Prostate gland (tissue), 2 donors: ENCODE data around the gene BRF1. TPM values are rescaled to one million over a fixed set of nuclear protein-coding genes. Genes with fewer than 3 reads are reported as not detected.

Experiments used
- DNase-seq: peaks from one replicate; pipeline ENCODE4 v3.0.0-alpha.2; 2019; ENCODE audit warnings: low spot score
- H3K27ac ChIP-seq, 2 donors: fragments of 200-600 bp; sonication (generic); 2 replicates each; pipeline ENCODE4 v1.5.1; 2017 to 2019
- H3K27me3 ChIP-seq: fragments of 200-600 bp; sonication (generic); replicated peaks from 2 replicates; pipeline ENCODE4 v1.5.1; 2019; ENCODE audit not compliant: insufficient read depth
- H3K36me3 ChIP-seq, 2 donors: fragments of 200-600 bp; sonication (generic); 1 replicate in 1 of 2; 2 replicates in 1 of 2; pipeline versions ENCODE4 v1.5.1 to v1.8.1; 2017 to 2019
- H3K4me1 ChIP-seq: fragments of 200-600 bp; sonication (generic); replicated peaks from 2 replicates; pipeline ENCODE4 v1.5.1; 2019
- H3K4me3 ChIP-seq, 2 donors: fragments of 200-600 bp; sonication (generic); 2 replicates each; pipeline ENCODE4 v1.5.1; 2017 to 2019
- H3K9me3 ChIP-seq: fragments of 200-600 bp; sonication (generic); 2 replicates; pipeline ENCODE4 v1.5.1; 2017
- POLR2A ChIP-seq: fragments of 450-650 bp; IDR thresholded peaks from one replicate; pipeline ENCODE4 v1.6.1; 2016; ENCODE audit warnings: antibody characterized with exemption, mild to moderate bottlenecking
- POLR2AphosphoS5 ChIP-seq: sonication (generic); formaldehyde crosslinking; IDR thresholded peaks from one replicate; pipeline ENCODE4 v1.6.1; 2017; ENCODE audit warnings: antibody characterized with exemption
- WGBS: methylation state at CpG from one replicate; pipeline ENCODE4 v1.1.5; 2018; 5-methylcytosine and 5-hydroxymethylcytosine counted together
- intact Hi-C: fragments of 100-400 bp; cut with DNase I; formaldehyde crosslinking; loops from one replicate; pipeline ENCODE4 v1.14.2; 2022
- total RNA-seq, 2 donors: library from RNA; depleted of rRNA; stranded (reverse); fragments of >200 nt; gene quantifications; one replicate each; pipeline ENCODE4 v1.1.0, GENCODE V29; 2016
- TF ChIP-seq, protein P1 (sequence below), 4 experiments: fragments of 200-600 bp in 2 of 4; fragments of 450-650 bp in 2 of 4; sonication (generic) in 2 of 4; IDR thresholded peaks; 1 replicate in 3 of 4; 2 replicates in 1 of 4; pipeline ENCODE4 v1.5.1; 2016 to 2019; ENCODE audit warnings: antibody characterized with exemption in 4 of 4, mild to moderate bottlenecking in 2 of 4, moderate library complexity in 2 of 4

Gene BRF1
- total RNA-seq, 2 donors from 2014 or later, result 64.9 to 88.9 TPM

DNA sequence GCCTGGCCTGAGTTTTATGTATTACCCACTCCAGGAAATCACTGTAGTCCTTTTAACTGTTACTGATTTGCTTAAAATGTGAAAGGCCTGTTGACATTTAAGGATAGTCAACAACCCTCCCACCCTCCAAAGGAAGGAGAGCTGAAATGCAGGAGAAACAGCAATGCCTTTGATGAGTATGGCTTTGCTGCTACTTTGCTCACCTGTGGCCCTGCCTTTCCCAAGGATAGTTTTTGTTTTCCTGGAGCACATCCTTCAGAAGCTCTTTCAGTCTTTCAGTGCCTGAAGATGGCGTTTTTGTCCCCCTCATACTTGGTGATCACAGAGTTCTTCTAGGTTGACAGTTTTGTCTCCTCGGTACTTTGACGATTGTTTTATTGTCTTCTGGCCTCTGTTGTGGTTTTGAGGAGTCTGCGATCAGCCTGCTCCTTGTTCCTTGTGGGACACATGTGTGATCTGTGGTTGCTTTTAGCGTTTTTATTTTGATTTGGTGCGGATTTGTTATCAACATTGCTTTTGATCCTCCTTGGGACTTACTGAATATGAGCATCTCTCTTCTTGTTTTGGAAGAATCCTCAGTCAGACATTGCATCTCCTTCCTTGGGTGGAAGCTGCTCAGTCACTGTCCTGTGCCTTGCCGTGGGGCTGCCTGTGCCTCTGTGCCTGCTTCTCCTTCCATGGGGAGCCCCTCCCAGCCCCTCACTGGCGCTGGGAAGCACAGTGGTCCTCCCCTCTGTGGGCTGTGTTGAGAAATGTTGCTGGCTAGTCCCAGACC lies 31.0 kb upstream of the BRF1 start:
- H3K4me1 ChIP-seq, result no peaks in the 10 kb centered on the region
- no peak overlapping the region for H3K4me3 ChIP-seq
- no peaks in the 10 kb centered on the region for H3K27me3 ChIP-seq
- TF ChIP-seq POLR2A (no peak), POLR2AphosphoS5 (no peak)
- TF ChIP-seq, protein P1, sequence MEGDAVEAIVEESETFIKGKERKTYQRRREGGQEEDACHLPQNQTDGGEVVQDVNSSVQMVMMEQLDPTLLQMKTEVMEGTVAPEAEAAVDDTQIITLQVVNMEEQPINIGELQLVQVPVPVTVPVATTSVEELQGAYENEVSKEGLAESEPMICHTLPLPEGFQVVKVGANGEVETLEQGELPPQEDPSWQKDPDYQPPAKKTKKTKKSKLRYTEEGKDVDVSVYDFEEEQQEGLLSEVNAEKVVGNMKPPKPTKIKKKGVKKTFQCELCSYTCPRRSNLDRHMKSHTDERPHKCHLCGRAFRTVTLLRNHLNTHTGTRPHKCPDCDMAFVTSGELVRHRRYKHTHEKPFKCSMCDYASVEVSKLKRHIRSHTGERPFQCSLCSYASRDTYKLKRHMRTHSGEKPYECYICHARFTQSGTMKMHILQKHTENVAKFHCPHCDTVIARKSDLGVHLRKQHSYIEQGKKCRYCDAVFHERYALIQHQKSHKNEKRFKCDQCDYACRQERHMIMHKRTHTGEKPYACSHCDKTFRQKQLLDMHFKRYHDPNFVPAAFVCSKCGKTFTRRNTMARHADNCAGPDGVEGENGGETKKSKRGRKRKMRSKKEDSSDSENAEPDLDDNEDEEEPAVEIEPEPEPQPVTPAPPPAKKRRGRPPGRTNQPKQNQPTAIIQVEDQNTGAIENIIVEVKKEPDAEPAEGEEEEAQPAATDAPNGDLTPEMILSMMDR (IDR thresholded peaks at IDR 0.05), result no peak
- H3K27ac ChIP-seq, result no peak overlapping the region
- H3K9me3 ChIP-seq, result no peaks in the 10 kb centered on the region
- 66% methylated on average over 8 of the region's 8 CpGs for WGBS
- H3K36me3 ChIP-seq, result no peaks in the 10 kb centered on the region
- intact Hi-C loops, result no loop called here
- DNase-seq, result no peak

DNA sequence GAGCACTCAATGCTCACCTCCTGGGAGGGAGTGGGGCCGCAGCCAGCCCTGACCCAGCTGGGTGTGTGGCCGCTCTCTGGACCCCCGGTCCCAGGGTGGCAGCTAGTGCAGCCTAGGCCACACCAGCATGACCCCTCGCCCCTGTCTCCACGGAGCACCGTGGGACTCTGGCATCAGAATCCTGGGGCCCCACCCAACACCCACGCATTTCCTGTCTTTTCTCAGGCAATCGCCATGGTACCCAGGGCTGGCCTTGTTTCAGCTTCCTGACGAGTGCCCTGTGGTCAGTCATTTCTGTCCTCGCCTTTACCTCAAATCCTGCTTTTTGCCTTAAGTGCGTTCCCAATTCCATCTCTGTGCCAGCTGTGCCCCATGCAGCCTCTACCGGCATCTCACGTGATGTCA lies 29.7 kb upstream of the BRF1 start:
- 66% methylated on average over 13 of the region's 13 CpGs for WGBS
- DNase-seq, result no peak
- Histone ChIP-seq H3K36me3 (no peaks in the 10 kb centered on the region), H3K27me3 (no peaks in the 10 kb centered on the region), H3K27ac (no peak overlapping the region), H3K4me1 (no peaks in the 10 kb centered on the region), H3K9me3 (no peaks in the 10 kb centered on the region), H3K4me3 (no peak overlapping the region)
- TF ChIP-seq POLR2A (no peak), POLR2AphosphoS5 (no peak)
- TF ChIP-seq, protein P1 (IDR thresholded peaks at IDR 0.05), result no peak
- intact Hi-C loops, result no loop called here

DNA sequence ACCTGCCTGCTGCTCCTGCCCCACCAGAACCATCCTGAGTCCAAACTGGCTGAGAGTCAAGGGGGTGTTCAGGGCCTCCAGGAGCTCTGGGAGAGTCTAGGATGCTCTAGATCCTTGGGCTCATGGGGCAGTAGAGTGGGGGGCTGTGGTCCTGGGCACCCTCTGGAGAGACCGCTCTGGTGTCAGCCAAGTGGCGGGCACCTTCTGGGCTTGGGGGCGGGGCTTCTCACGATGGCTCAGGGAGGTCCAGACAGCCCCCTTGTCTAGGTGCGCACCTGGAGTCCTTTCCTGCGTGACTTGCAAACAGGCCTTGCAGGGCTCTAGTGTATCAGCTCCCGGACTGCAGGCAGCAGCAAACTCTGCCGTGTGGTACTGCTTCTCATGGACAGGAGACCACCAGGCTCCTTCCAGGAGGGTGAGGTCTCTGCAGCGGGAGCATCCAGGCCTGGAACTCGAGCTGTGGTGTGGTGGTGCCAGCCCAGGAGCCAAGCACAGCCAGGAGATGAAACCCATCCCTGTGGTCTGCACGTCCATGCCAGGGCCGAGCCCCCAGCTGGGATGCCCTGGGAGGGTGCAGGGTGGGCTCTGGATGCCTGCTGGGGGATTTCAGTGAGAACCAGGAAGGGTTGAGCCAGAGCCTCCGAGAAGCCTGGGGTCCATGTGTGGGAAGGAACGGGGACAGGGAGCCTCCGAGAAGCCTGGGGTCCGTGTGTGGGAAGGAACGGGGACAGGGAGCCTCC lies 28.8 kb upstream of the BRF1 start:
- H3K4me1 ChIP-seq, result no peaks in the 10 kb centered on the region
- no peak for DNase-seq
- WGBS, result 86% methylated on average over 17 of the region's 17 CpGs
- no peaks in the 10 kb centered on the region for H3K27me3 ChIP-seq
- H3K9me3 ChIP-seq, result no peaks in the 10 kb centered on the region
- no peak for TF ChIP-seq POLR2A
- TF ChIP-seq POLR2AphosphoS5, result no peak
- TF ChIP-seq, protein P1 (IDR thresholded peaks at IDR 0.05), result no peak
- no peak overlapping the region for H3K4me3 ChIP-seq
- no peaks in the 10 kb centered on the region for H3K36me3 ChIP-seq
- intact Hi-C loops, result no loop called here
- H3K27ac ChIP-seq, result no peak overlapping the region

DNA sequence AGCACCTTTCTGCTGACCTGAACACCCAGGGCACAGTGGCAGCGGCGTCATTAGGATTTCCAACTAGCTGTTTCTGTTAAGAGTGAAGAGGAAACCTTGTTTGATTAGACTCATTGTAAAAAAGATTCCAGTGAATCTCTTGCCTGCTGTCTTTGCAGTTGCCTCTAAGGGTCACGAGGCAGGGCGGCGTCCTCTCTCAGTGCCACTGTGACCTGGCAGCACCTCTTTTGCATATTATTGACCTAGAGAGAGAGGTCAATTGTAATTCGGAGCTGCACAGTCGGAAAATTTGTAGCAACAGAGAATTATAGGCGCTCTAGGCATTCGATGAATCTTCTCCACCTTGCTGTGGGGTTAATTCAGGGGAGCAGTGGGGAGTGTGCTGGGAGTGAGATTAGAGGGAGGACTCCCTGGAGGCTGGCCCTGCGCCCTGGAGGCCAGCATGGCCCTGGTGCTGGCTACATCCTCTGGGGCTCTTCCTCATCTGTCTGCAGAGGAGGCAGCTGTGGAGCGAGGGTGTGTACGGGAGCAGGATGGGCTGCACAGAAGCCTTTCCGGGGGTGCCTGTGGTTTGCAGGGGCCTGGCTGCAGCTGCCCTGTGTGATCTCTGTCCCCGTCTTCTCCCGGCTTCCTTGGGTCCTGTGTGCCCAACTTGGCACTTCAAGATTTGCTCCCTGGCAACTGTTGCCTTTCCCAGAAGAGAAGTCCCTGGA lies 28.0 kb upstream of the BRF1 start:
- Histone ChIP-seq H3K4me1 (no peaks in the 10 kb centered on the region), H3K36me3 (no peaks in the 10 kb centered on the region), H3K27ac (no peak overlapping the region), H3K9me3 (no peaks in the 10 kb centered on the region), H3K27me3 (no peaks in the 10 kb centered on the region), H3K4me3 (no peak overlapping the region)
- intact Hi-C loops, result no loop called here
- 78% methylated on average over 15 of the region's 15 CpGs for WGBS
- TF ChIP-seq POLR2AphosphoS5 (no peak), POLR2A (no peak)
- TF ChIP-seq, protein P1 (IDR thresholded peaks at IDR 0.05), result no peak
- DNase-seq, result no peak
